WTC11 (cell line): ENCODE results near the gene TNRC18.

Experiments used
- CREB1 ChIP-seq: sonication (generic); formaldehyde crosslinking; IDR thresholded peaks from 2 replicates; pipeline ENCODE4 v1.8.0; 2023; ENCODE audit warnings: mild to moderate bottlenecking, missing genetic modification reagents
- IRF2 ChIP-seq: sonication (generic); formaldehyde crosslinking; IDR thresholded peaks from 2 replicates; pipeline ENCODE4 v1.8.0; 2022; ENCODE audit warnings: low read depth, missing genetic modification reagents, borderline replicate concordance
- NR1H2 ChIP-seq: sonication (generic); formaldehyde crosslinking; IDR thresholded peaks from 2 replicates; pipeline ENCODE4 v1.9.0; 2021; ENCODE audit warnings: mild to moderate bottlenecking, moderate library complexity, missing genetic modification reagents
- SMAD4 ChIP-seq: sonication (generic); formaldehyde crosslinking; IDR thresholded peaks from 2 replicates; pipeline ENCODE4 v1.8.0; 2022; ENCODE audit warnings: mild to moderate bottlenecking, missing genetic modification reagents
- TCF7 ChIP-seq: sonication (generic); formaldehyde crosslinking; IDR thresholded peaks from 2 replicates; pipeline ENCODE4 v1.8.0; 2022; ENCODE audit warnings: mild to moderate bottlenecking, low read depth, missing genetic modification reagents, moderate library complexity
- TF ChIP-seq, protein P1 (sequence below): sonication (generic); formaldehyde crosslinking; IDR thresholded peaks from 2 replicates; pipeline ENCODE4 v1.8.1; 2023; ENCODE audit warnings: mild to moderate bottlenecking, missing genetic modification reagents, moderate library complexity
- TF ChIP-seq, protein P2 (sequence below): fragments of 200-600 bp; IDR thresholded peaks from 2 replicates; pipeline ENCODE4 v1.8.0; 2022; ENCODE audit warnings: antibody characterized with exemption
- TF ChIP-seq, protein P3 (sequence below): sonication (generic); formaldehyde crosslinking; IDR thresholded peaks from 2 replicates; pipeline ENCODE4 v1.8.0; 2022; ENCODE audit warnings: mild to moderate bottlenecking, missing genetic modification reagents
- TF ChIP-seq, protein P4 (sequence below): sonication (generic); formaldehyde crosslinking; conservative IDR thresholded peaks from 2 replicates; pipeline ENCODE4 v1.8.1; 2022; ENCODE audit warnings: mild to moderate bottlenecking, missing genetic modification reagents
- TF ChIP-seq, protein P5 (sequence below): sonication (generic); formaldehyde crosslinking; IDR thresholded peaks from 2 replicates; pipeline ENCODE4 v1.8.0; 2022; ENCODE audit warnings: mild to moderate bottlenecking, missing genetic modification reagents
- TF ChIP-seq, protein P6 (sequence below): sonication (generic); formaldehyde crosslinking; IDR thresholded peaks from 2 replicates; pipeline ENCODE4 v1.8.1; 2023; ENCODE audit warnings: mild to moderate bottlenecking, missing genetic modification reagents

DNA sequence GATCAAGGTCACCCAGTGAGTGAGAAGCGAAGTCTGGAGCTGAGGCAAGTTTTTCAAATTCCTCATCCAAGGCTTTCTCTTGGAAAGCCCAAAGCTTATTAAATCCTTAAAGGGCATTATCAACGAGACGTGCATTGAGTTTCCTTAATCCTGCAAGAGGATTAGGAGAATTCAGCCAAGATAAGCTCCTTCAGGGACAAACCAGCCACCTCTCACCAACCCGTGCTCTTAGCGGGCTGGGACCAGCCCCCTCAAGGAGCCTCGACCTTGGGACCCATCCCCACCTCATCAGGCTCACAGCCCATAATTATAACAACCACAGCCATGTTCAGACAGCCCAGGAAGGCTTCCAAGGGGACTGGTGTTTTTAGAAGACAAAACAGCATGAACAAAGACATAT is 152.8 kb downstream of the TNRC18 start:
- TF ChIP-seq, protein P1, sequence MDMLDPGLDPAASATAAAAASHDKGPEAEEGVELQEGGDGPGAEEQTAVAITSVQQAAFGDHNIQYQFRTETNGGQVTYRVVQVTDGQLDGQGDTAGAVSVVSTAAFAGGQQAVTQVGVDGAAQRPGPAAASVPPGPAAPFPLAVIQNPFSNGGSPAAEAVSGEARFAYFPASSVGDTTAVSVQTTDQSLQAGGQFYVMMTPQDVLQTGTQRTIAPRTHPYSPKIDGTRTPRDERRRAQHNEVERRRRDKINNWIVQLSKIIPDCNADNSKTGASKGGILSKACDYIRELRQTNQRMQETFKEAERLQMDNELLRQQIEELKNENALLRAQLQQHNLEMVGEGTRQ (CRISPR knock-in tag): no peak
- TF ChIP-seq, protein P2, sequence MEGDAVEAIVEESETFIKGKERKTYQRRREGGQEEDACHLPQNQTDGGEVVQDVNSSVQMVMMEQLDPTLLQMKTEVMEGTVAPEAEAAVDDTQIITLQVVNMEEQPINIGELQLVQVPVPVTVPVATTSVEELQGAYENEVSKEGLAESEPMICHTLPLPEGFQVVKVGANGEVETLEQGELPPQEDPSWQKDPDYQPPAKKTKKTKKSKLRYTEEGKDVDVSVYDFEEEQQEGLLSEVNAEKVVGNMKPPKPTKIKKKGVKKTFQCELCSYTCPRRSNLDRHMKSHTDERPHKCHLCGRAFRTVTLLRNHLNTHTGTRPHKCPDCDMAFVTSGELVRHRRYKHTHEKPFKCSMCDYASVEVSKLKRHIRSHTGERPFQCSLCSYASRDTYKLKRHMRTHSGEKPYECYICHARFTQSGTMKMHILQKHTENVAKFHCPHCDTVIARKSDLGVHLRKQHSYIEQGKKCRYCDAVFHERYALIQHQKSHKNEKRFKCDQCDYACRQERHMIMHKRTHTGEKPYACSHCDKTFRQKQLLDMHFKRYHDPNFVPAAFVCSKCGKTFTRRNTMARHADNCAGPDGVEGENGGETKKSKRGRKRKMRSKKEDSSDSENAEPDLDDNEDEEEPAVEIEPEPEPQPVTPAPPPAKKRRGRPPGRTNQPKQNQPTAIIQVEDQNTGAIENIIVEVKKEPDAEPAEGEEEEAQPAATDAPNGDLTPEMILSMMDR: no peak
- TF ChIP-seq, protein P3, sequence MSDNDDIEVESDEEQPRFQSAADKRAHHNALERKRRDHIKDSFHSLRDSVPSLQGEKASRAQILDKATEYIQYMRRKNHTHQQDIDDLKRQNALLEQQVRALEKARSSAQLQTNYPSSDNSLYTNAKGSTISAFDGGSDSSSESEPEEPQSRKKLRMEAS (CRISPR knock-in tag): no peak
- no peak for TF ChIP-seq TCF7 (CRISPR knock-in tag)
- no peak for TF ChIP-seq IRF2
- TF ChIP-seq, protein P4, sequence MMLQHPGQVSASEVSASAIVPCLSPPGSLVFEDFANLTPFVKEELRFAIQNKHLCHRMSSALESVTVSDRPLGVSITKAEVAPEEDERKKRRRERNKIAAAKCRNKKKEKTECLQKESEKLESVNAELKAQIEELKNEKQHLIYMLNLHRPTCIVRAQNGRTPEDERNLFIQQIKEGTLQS (CRISPR knock-in tag): no peak
- TF ChIP-seq, protein P5, sequence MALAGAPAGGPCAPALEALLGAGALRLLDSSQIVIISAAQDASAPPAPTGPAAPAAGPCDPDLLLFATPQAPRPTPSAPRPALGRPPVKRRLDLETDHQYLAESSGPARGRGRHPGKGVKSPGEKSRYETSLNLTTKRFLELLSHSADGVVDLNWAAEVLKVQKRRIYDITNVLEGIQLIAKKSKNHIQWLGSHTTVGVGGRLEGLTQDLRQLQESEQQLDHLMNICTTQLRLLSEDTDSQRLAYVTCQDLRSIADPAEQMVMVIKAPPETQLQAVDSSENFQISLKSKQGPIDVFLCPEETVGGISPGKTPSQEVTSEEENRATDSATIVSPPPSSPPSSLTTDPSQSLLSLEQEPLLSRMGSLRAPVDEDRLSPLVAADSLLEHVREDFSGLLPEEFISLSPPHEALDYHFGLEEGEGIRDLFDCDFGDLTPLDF (CRISPR knock-in tag): no peak
- TF ChIP-seq, protein P6, sequence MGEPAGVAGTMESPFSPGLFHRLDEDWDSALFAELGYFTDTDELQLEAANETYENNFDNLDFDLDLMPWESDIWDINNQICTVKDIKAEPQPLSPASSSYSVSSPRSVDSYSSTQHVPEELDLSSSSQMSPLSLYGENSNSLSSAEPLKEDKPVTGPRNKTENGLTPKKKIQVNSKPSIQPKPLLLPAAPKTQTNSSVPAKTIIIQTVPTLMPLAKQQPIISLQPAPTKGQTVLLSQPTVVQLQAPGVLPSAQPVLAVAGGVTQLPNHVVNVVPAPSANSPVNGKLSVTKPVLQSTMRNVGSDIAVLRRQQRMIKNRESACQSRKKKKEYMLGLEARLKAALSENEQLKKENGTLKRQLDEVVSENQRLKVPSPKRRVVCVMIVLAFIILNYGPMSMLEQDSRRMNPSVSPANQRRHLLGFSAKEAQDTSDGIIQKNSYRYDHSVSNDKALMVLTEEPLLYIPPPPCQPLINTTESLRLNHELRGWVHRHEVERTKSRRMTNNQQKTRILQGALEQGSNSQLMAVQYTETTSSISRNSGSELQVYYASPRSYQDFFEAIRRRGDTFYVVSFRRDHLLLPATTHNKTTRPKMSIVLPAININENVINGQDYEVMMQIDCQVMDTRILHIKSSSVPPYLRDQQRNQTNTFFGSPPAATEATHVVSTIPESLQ: no peak
- no peak for TF ChIP-seq CREB1
- TF ChIP-seq NR1H2 (CRISPR knock-in tag): no peak
- no peak for TF ChIP-seq SMAD4 (CRISPR knock-in tag)
